Neutrophil (primary cell): ENCODE data around the gene TMX1.

ENCODE experiments used
- H3K27ac ChIP-seq: fragments of 200-600 bp; sonication (generic); 2 replicates; pipeline ENCODE4 v1.5.1; 2016; ENCODE audit warnings: mild to moderate bottlenecking, moderate library complexity
- H3K27me3 ChIP-seq: fragments of 200-600 bp; sonication (generic); 2 replicates; pipeline ENCODE4 v1.6.0; 2016; ENCODE audit warnings: mild to moderate bottlenecking
- H3K36me3 ChIP-seq: fragments of 200-600 bp; sonication (generic); 2 replicates; pipeline ENCODE4 v1.5.1; 2017
- H3K4me1 ChIP-seq, 2 experiments: fragments of 200-600 bp in 1 of 2; sonication (generic) in 1 of 2; 1 replicate in 1 of 2; 2 replicates in 1 of 2; pipeline versions ENCODE4 v1.5.1 to v1.6.1; 2013 to 2016; ENCODE audit warnings: low read depth in 1 of 2, low read length in 1 of 2, mild to moderate bottlenecking in 1 of 2, moderate library complexity in 1 of 2; ENCODE audit not compliant: control insufficient read depth in 1 of 2, insufficient read depth in 1 of 2
- H3K4me3 ChIP-seq, 2 experiments: fragments of 200-600 bp in 1 of 2; sonication (generic) in 1 of 2; 1 replicate in 1 of 2; 2 replicates in 1 of 2; pipeline ENCODE4 v1.5.1; 2013 to 2016; ENCODE audit warnings: low read depth in 1 of 2, low read length in 1 of 2, mild to moderate bottlenecking in 1 of 2, moderate library complexity in 1 of 2
- H3K9me3 ChIP-seq: fragments of 200-600 bp; sonication (generic); 2 replicates; pipeline ENCODE4 v1.5.1; 2016
- CTCF ChIP-seq: fragments of 200-600 bp; sonication (generic); IDR thresholded peaks from 2 replicates; pipeline ENCODE4 v1.5.1; 2016; ENCODE audit warnings: antibody characterized with exemption

Gene TMX1

GRCh38 chr14:51228890-51229289 is 11.2 kb upstream of the TMX1 start:
- Histone ChIP-seq H3K9me3 (no peaks in the 10 kb centered on the region), H3K4me3 (no peak overlapping the region), H3K4me1 (no peaks in the 10 kb centered on the region), H3K36me3 (no peaks in the 10 kb centered on the region), H3K27me3 (no peaks in the 10 kb centered on the region), H3K27ac (no peak overlapping the region)
- TF ChIP-seq CTCF = no peak

- H3K27ac ChIP-seq = no peak overlapping the region
- no peak for TF ChIP-seq CTCF
- H3K9me3 ChIP-seq = no peaks in the 10 kb centered on the region
- no peak overlapping the region for H3K4me3 ChIP-seq
- no peaks in the 10 kb centered on the region for H3K27me3 ChIP-seq
- H3K36me3 ChIP-seq = no peaks in the 10 kb centered on the region
- H3K4me1 ChIP-seq = peaks cover 8 to 13% of the 10 kb centered on the region in 2 experiments
Observed at GRCh38 chr14:51236314-51236713, 3.7 kb upstream of the TMX1 start.

GRCh38 chr14:51240804-51241380 is 845 bp downstream of the TMX1 start:
- H3K27me3 ChIP-seq = no peaks in the 10 kb centered on the region
- TF ChIP-seq CTCF = no peak
- H3K4me1 ChIP-seq = peaks cover 22 to 34% of the 10 kb centered on the region in 2 experiments
- H3K9me3 ChIP-seq = no peaks in the 10 kb centered on the region
- peak overlapping the region; percentile 92 to 96 for H3K4me3 ChIP-seq
- peak overlapping the region; percentile 78 for H3K27ac ChIP-seq
- H3K36me3 ChIP-seq = peaks cover 7% of the 10 kb centered on the region

GRCh38 chr14:51242545-51243490 is 2.8 kb downstream of the TMX1 start:
- no peak overlapping the region for H3K4me3 ChIP-seq
- H3K36me3 ChIP-seq = peaks cover 12% of the 10 kb centered on the region
- peaks cover 22 to 34% of the 10 kb centered on the region in 2 experiments for H3K4me1 ChIP-seq
- no peaks in the 10 kb centered on the region for H3K27me3 ChIP-seq
- no peak for TF ChIP-seq CTCF
- no peak overlapping the region for H3K27ac ChIP-seq
- no peaks in the 10 kb centered on the region for H3K9me3 ChIP-seq

GRCh38 chr14:51244591-51244990 is 4.5 kb downstream of the TMX1 start:
- TF ChIP-seq CTCF = no peak
- Histone ChIP-seq H3K9me3 (no peaks in the 10 kb centered on the region), H3K4me1 (peaks cover 20 to 30% of the 10 kb centered on the region in 2 experiments), H3K27me3 (no peaks in the 10 kb centered on the region), H3K27ac (no peak overlapping the region), H3K4me3 (no peak overlapping the region), H3K36me3 (peaks cover 25% of the 10 kb centered on the region)
